Heart left ventricle (tissue), 16 donors: Measurements from ENCODE around the gene CAT. TPM values are rescaled to one million over a fixed set of nuclear protein-coding genes. Genes with fewer than 3 reads are reported as not detected.

Source experiments
- ATAC-seq, 4 donors: fragments of 200-7000 bp; cut with Tn5 transposase; one replicate each; pipeline ENCODE4 v1.9.1; 2020 to 2022; ENCODE audit warnings: moderate library complexity in 4 of 4, mild to moderate bottlenecking in 3 of 4, moderate number of reproducible peaks in 1 of 4
- DNase-seq, 5 donors: peaks; one replicate each; pipeline ENCODE4 v3.0.0-alpha.2; 2020
- H3K27ac ChIP-seq, 12 donors: fragments of 200-600 bp; sonication (generic) in 4 of 12; one replicate each; pipeline versions ENCODE4 v1.5.0 to v1.8.0; 2016 to 2022; ENCODE audit warnings: mild to moderate bottlenecking in 2 of 12
- H3K27me3 ChIP-seq, 9 donors: fragments of 200-600 bp; sonication (generic) in 2 of 9; one replicate each; pipeline versions ENCODE4 v1.5.1 to v1.8.0; 2016 to 2022; ENCODE audit warnings: mild to moderate bottlenecking in 3 of 9
- H3K36me3 ChIP-seq, 9 donors: fragments of 200-600 bp; sonication (generic) in 2 of 9; one replicate each; pipeline versions ENCODE4 v1.5.0 to v1.8.0; 2018 to 2022; ENCODE audit warnings: mild to moderate bottlenecking in 2 of 9
- H3K4me1 ChIP-seq, 12 donors: fragments of 200-600 bp; sonication (generic) in 4 of 12; one replicate each; pipeline versions ENCODE4 v1.5.0 to v1.8.0; 2016 to 2022; ENCODE audit warnings: mild to moderate bottlenecking in 3 of 12
- H3K4me3 ChIP-seq, 12 donors: fragments of 200-600 bp; sonication (generic) in 4 of 12; one replicate each; pipeline versions ENCODE4 v1.5.0 to v1.8.0; 2017 to 2022; ENCODE audit warnings: mild to moderate bottlenecking in 9 of 12, moderate library complexity in 4 of 12
- H3K9me3 ChIP-seq, 12 donors: fragments of 200-600 bp; sonication (generic) in 4 of 12; one replicate each; pipeline versions ENCODE4 v1.5.0 to v1.8.0; 2016 to 2022; ENCODE audit warnings: mild to moderate bottlenecking in 1 of 12
- CTCF ChIP-seq, 12 donors: fragments of 200-600 bp; sonication (generic) in 4 of 12; IDR thresholded peaks; one replicate each; pipeline versions ENCODE4 v1.5.0 to v1.8.0; 2018 to 2022; ENCODE audit warnings: antibody characterized with exemption in 12 of 12, mild to moderate bottlenecking in 5 of 12
- POLR2A ChIP-seq, 2 donors: fragments of 450-650 bp; IDR thresholded peaks; one replicate each; pipeline ENCODE4 v1.6.1; 2017; ENCODE audit warnings: antibody characterized with exemption in 2 of 2, mild to moderate bottlenecking in 2 of 2, moderate library complexity in 2 of 2
- WGBS, 4 donors: extraction: QIAGEN DNeasy Blood & Tissue Kit in 2 of 4; methylation state at CpG; one replicate each; pipeline versions ENCODE4 v1.1.5 to v1.1.7; 2013 to 2018; 5-methylcytosine and 5-hydroxymethylcytosine counted together
- intact Hi-C, 10 donors: fragments of 100-400 bp; cut with DNase I; formaldehyde crosslinking; loops; one replicate each; pipeline versions ENCODE4 v1.11.1 to v1.14.2; 2022
- polyA plus RNA-seq, 2 donors: library from polyadenylated mRNA; stranded (reverse); fragments of 200-250 nt; gene quantifications; one replicate each; pipeline ENCODE4 v1.2.3, GENCODE V29; 2013
- total RNA-seq, 9 donors: library from RNA; depleted of rRNA in 2 of 9; stranded (reverse); fragments of >200 nt in 2 of 9; fragmentation: NEBNext Ultra II Directional in 3 of 9; extraction: Animal tissue kit (Norgen Biotek cat#: 25700) in 3 of 9; gene quantifications; one replicate each; pipeline versions ENCODE4 v1.1.0 to v1.2.4, GENCODE V29; 2016 to 2023
- donor health status: ischemic (EF 13 %, LVEDD 7.1; RV severe dilation, severe dysfunction).
- donor health status: healthy with polysubstance abuse.
- donor health status: DM: no; HTN: yes; CAD: no.
- donor health status: DM: no; HTN: no; CAD: no.
- donor health status: ischemic (EF 25% LVEDD 6.9; RV normal size, moderate dysfunction).
- donor health status: ischemic (EF 25% LVEDD 5.7; RV mildly dilated, moderate dysfunction).
- donor health status: healthy.
- donor health status: DM: yes; HTN: yes; CAD: no.
- donor health status: ischemic (EF 35%, LVEDD 5.7; RV mildly dilated, moderate dysfunction).
- donor health status: nonischemic (EF 11% LVEDD 7.7; RV severe dilation, severe dysfunction).
- donor health status: DM: yes; HTN: yes; CAD: no.
- donor health status: PGD.
- donor health status: ischemic (EF 29% LVEDD 5.4; RV normal size, mild dysfunction).
- donor health status: nonischemic (EF 23%, LVEDD 6.1; RV moderate dilation, normal function).

CAT gene
- total and polyA plus RNA-seq, 11 donors = 49.9 to 183 (median 88.6) TPM

- no peaks in the 10 kb centered on the region for H3K36me3 ChIP-seq
- peaks cover 0 to 23% (median 0%) of the 10 kb centered on the region in 12 donors for H3K4me1 ChIP-seq
- H3K9me3 ChIP-seq = no peaks in the 10 kb centered on the region
- ATAC-seq = no peak
- TF ChIP-seq POLR2A (IDR thresholded peaks at IDR 0.05) (no peak), CTCF (IDR thresholded peaks at IDR 0.05) (no peak)
- H3K27ac ChIP-seq = no peak overlapping the region
- no peak overlapping the region for H3K4me3 ChIP-seq
- 86 to 94% (median 92%) methylated on average over 6 of the region's 6 CpGs for WGBS, 4 donors
- no peaks in the 10 kb centered on the region for H3K27me3 ChIP-seq
- intact Hi-C loops = no loop called here
- DNase-seq = no peak
Measured at GRCh38 chr11:34507156-34507555, 68.4 kb downstream of the CAT start.

GRCh38 chr11:34507610-34508009 lies 68.9 kb downstream of the CAT start:
- intact Hi-C loops = no loop called here
- ATAC-seq (no peak), DNase-seq (no peak)
- WGBS, 4 donors = 73 to 80% (median 79%) methylated on average over 5 of the region's 5 CpGs
- no peak for TF ChIP-seq CTCF (IDR thresholded peaks at IDR 0.05)
- no peak for TF ChIP-seq POLR2A (IDR thresholded peaks at IDR 0.05)
- no peaks in the 10 kb centered on the region for H3K36me3 ChIP-seq
- H3K9me3 ChIP-seq = no peaks in the 10 kb centered on the region
- no peak overlapping the region for H3K27ac ChIP-seq
- no peak overlapping the region for H3K4me3 ChIP-seq
- peaks cover 0 to 20% (median 0%) of the 10 kb centered on the region in 12 donors for H3K4me1 ChIP-seq
- no peaks in the 10 kb centered on the region for H3K27me3 ChIP-seq

GRCh38 chr11:34508524-34508923 lies 69.8 kb downstream of the CAT start:
- Histone ChIP-seq H3K27me3 (no peaks in the 10 kb centered on the region), H3K36me3 (no peaks in the 10 kb centered on the region), H3K4me3 (no peak overlapping the region), H3K4me1 (peaks cover 0 to 16% (median 0%) of the 10 kb centered on the region in 12 donors), H3K9me3 (no peaks in the 10 kb centered on the region), H3K27ac (no peak overlapping the region)
- intact Hi-C loops = no loop called here
- 25 to 38% (median 33%) methylated on average over 2 of the region's 2 CpGs for WGBS, 4 donors
- no peak for TF ChIP-seq POLR2A (IDR thresholded peaks at IDR 0.05)
- TF ChIP-seq CTCF (IDR thresholded peaks at IDR 0.05) = no peak
- no peak for ATAC-seq
- DNase-seq = no peak

- Histone ChIP-seq H3K4me1 (peaks cover 0 to 16% (median 0%) of the 10 kb centered on the region in 12 donors), H3K36me3 (no peaks in the 10 kb centered on the region), H3K27ac (no peak overlapping the region), H3K4me3 (no peak overlapping the region), H3K9me3 (no peaks in the 10 kb centered on the region), H3K27me3 (no peaks in the 10 kb centered on the region)
- intact Hi-C loops = no loop called here
- no peak for TF ChIP-seq CTCF (IDR thresholded peaks at IDR 0.05)
- no peak for TF ChIP-seq POLR2A (IDR thresholded peaks at IDR 0.05)
- DNase-seq (no peak), ATAC-seq (no peak)
- 27 to 35% (median 30%) methylated on average over 5 of the region's 5 CpGs for WGBS, 4 donors
Measured at GRCh38 chr11:34509336-34509876, 70.7 kb downstream of the CAT start.
